ENCODE results near the gene SCP2.

GRCh38 chr1:52914463-52914862 lies 12.6 kb upstream of the SCP2 start:
- TF ChIP-seq TEAD4 (IDR thresholded peaks at IDR 0.05) (no peak), NFIC (IDR thresholded peaks at IDR 0.05) (no peak), TAF1 (IDR thresholded peaks at IDR 0.05; ENCODE audit: low read depth) (no peak), TCF12 (IDR thresholded peaks at IDR 0.05; ENCODE audit: low read depth) (no peak), CREB1 (IDR thresholded peaks at IDR 0.05; ENCODE audit: low read depth) (no peak), EP300 (IDR thresholded peaks at IDR 0.05; ENCODE audit: borderline replicate concordance) (no peak)

Data from Ishikawa (cell line).